Liver (tissue), 9 donors: ENCODE measurements around the gene ZNF792. TPM values are rescaled to one million over a fixed set of nuclear protein-coding genes. Genes with fewer than 3 reads are reported as not detected.

Experiments
- DNase-seq: peaks from one replicate; pipeline ENCODE4 v3.0.0-alpha.2; 2017; ENCODE audit warnings: low spot score
- H3K27ac ChIP-seq, 2 donors: one replicate each; pipeline ENCODE4 v1.7.0; 2013; ENCODE audit warnings: inconsistent platforms in 2 of 2, low read length in 2 of 2, control low read depth in 1 of 2, low read depth in 1 of 2, mild to moderate bottlenecking in 1 of 2
- H3K27me3 ChIP-seq, 4 donors: one replicate each; pipeline versions ENCODE4 v1.6.1 to v1.7.0; 2013; ENCODE audit warnings: low read length in 3 of 4, inconsistent platforms in 1 of 4, mild to moderate bottlenecking in 1 of 4, moderate library complexity in 1 of 4; ENCODE audit not compliant: control insufficient read depth in 4 of 4, insufficient read depth in 4 of 4
- H3K36me3 ChIP-seq, 4 donors: one replicate each; pipeline versions ENCODE4 v1.6.1 to v1.7.0; 2013; ENCODE audit warnings: low read length in 3 of 4, mild to moderate bottlenecking in 3 of 4, low read depth in 1 of 4, moderate library complexity in 1 of 4; ENCODE audit not compliant: control insufficient read depth in 4 of 4, insufficient read depth in 3 of 4
- H3K4me1 ChIP-seq, 4 donors: one replicate each; pipeline versions ENCODE4 v1.6.1 to v1.7.0; 2013; ENCODE audit warnings: low read length in 3 of 4, mild to moderate bottlenecking in 3 of 4, moderate library complexity in 1 of 4; ENCODE audit not compliant: control insufficient read depth in 4 of 4, insufficient read depth in 4 of 4
- H3K4me3 ChIP-seq, 3 donors: one replicate each; pipeline versions ENCODE4 v1.6.1 to v1.7.0; 2013; ENCODE audit warnings: low read length in 3 of 3, control low read depth in 1 of 3, low read depth in 1 of 3, mild to moderate bottlenecking in 1 of 3
- H3K9ac ChIP-seq, 2 donors: one replicate each; pipeline ENCODE4 v1.7.0; 2013; ENCODE audit warnings: low read length in 2 of 2, mild to moderate bottlenecking in 2 of 2, moderate library complexity in 2 of 2, control low read depth in 1 of 2, low read depth in 1 of 2
- H3K9me3 ChIP-seq, 4 donors: one replicate each; pipeline versions ENCODE4 v1.6.1 to v1.7.0; 2013; ENCODE audit warnings: low read length in 3 of 4; ENCODE audit not compliant: control insufficient read depth in 4 of 4
- CTCF ChIP-seq: fragments of 150-350 bp; IDR thresholded peaks from 2 replicates; pipeline ENCODE4 v1.5.1; 2017; ENCODE audit warnings: improper control_type of control experiment, low read depth, low read length; ENCODE audit not compliant: missing input control
- EGR1 ChIP-seq, 2 donors: IDR thresholded peaks; 2 replicates each; pipeline ENCODE4 v1.6.1; 2016 to 2018; ENCODE audit warnings: antibody characterized with exemption in 2 of 2, low read depth in 2 of 2
- FOXA1 ChIP-seq: IDR thresholded peaks from 2 replicates; pipeline ENCODE4 v1.6.1; 2016; ENCODE audit warnings: antibody characterized with exemption
- GABPA ChIP-seq, 2 donors: IDR thresholded peaks in 1 of 2; conservative IDR thresholded peaks in 1 of 2; 2 replicates each; pipeline ENCODE4 v1.6.1; 2016; ENCODE audit warnings: antibody characterized with exemption in 2 of 2, mild to moderate bottlenecking in 1 of 2, moderate library complexity in 1 of 2
- HNF4A ChIP-seq, 2 donors: conservative IDR thresholded peaks; 2 replicates each; pipeline ENCODE4 v1.6.1; 2016; ENCODE audit warnings: antibody characterized with exemption in 2 of 2, mild to moderate bottlenecking in 2 of 2
- HNF4G ChIP-seq: IDR thresholded peaks from 2 replicates; pipeline ENCODE4 v1.6.1; 2016; ENCODE audit warnings: antibody characterized with exemption
- JUND ChIP-seq, 2 donors: IDR thresholded peaks; 2 replicates each; pipeline ENCODE4 v1.6.1; 2016; ENCODE audit warnings: antibody characterized with exemption in 2 of 2
- NR2F2 ChIP-seq: IDR thresholded peaks from 2 replicates; pipeline ENCODE4 v1.6.1; 2016; ENCODE audit warnings: antibody characterized with exemption
- RAD21 ChIP-seq, 2 donors: IDR thresholded peaks; 2 replicates each; pipeline ENCODE4 v1.6.1; 2016; ENCODE audit warnings: antibody characterized with exemption in 2 of 2, mild to moderate bottlenecking in 2 of 2
- RXRA ChIP-seq, 2 donors: IDR thresholded peaks; 2 replicates each; pipeline ENCODE4 v1.6.1; 2017 to 2018; ENCODE audit warnings: antibody characterized with exemption in 2 of 2, mild to moderate bottlenecking in 1 of 2
- SP1 ChIP-seq: IDR thresholded peaks from 2 replicates; pipeline ENCODE4 v1.6.1; 2018; ENCODE audit warnings: antibody characterized with exemption, mild to moderate bottlenecking
- YY1 ChIP-seq: IDR thresholded peaks from 2 replicates; pipeline ENCODE4 v1.6.1; 2016; ENCODE audit warnings: antibody characterized with exemption, mild to moderate bottlenecking
- WGBS: extraction: QIAGEN DNeasy Blood & Tissue Kit; methylation state at CpG from one replicate; pipeline ENCODE4 v1.1.7; 2013; 5-methylcytosine and 5-hydroxymethylcytosine counted together
- polyA plus RNA-seq, 2 donors: library from polyadenylated mRNA; stranded (reverse) in 1 of 2; unstranded in 1 of 2; fragments of 200-250 nt in 1 of 2; fragments of >200 nt in 1 of 2; fragmentation: Nextera tagmentation in 1 of 2; extraction: Ambion mirVana in 1 of 2; gene quantifications; one replicate each; pipeline versions ENCODE4 v1.2.1 to v1.2.3, GENCODE V29; 2013 to 2015
- total RNA-seq, 2 donors: library from RNA; depleted of rRNA; stranded (reverse); fragments of >200 nt; gene quantifications; one replicate each; pipeline ENCODE4 v1.2.3, GENCODE V29; 2014
- TF ChIP-seq, protein P1 (sequence below): IDR thresholded peaks from 2 replicates; pipeline ENCODE4 v1.6.1; 2016; ENCODE audit warnings: antibody characterized with exemption, mild to moderate bottlenecking
- TF ChIP-seq, protein P2 (sequence below): IDR thresholded peaks from 2 replicates; pipeline ENCODE4 v1.6.1; 2016; ENCODE audit warnings: antibody characterized with exemption
- TF ChIP-seq, protein P3 (sequence below): IDR thresholded peaks from 2 replicates; pipeline ENCODE4 v1.6.1; 2016; ENCODE audit warnings: antibody characterized with exemption
- donor health status: healthy.
- donor health status: healthy.
- donor health status: healthy.
- donor health status: healthy.
- donor health status: healthy.

Gene ZNF792
- total and polyA plus RNA-seq, 4 donors, result 0.65 to 4.9 (median 3.1) TPM

DNA sequence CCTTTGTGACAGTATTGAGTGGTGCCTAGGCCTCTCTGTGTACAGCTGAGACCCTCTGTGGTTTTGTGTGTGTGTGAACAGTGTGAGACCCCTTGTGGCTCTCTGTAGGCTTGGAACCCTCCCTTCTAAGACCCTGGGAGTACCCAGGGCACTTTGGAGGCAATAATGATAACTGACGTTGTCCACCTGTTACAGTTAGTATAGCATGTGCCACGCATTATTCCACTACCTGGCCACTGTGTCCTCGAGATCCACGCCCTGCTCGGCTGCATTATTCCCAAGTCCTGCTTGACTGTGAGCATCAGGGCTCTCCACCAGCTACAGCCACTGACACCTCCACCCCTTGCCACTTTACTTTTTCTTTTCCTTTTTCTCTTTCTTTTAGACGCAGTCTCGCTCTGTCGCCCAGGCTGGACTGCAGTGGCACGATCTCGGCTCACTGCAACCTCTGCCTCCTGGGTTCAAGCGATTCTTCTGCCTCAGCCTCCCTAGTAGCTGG, 38.1 kb upstream of the ZNF792 start (continued):
- TF ChIP-seq, protein P1, sequence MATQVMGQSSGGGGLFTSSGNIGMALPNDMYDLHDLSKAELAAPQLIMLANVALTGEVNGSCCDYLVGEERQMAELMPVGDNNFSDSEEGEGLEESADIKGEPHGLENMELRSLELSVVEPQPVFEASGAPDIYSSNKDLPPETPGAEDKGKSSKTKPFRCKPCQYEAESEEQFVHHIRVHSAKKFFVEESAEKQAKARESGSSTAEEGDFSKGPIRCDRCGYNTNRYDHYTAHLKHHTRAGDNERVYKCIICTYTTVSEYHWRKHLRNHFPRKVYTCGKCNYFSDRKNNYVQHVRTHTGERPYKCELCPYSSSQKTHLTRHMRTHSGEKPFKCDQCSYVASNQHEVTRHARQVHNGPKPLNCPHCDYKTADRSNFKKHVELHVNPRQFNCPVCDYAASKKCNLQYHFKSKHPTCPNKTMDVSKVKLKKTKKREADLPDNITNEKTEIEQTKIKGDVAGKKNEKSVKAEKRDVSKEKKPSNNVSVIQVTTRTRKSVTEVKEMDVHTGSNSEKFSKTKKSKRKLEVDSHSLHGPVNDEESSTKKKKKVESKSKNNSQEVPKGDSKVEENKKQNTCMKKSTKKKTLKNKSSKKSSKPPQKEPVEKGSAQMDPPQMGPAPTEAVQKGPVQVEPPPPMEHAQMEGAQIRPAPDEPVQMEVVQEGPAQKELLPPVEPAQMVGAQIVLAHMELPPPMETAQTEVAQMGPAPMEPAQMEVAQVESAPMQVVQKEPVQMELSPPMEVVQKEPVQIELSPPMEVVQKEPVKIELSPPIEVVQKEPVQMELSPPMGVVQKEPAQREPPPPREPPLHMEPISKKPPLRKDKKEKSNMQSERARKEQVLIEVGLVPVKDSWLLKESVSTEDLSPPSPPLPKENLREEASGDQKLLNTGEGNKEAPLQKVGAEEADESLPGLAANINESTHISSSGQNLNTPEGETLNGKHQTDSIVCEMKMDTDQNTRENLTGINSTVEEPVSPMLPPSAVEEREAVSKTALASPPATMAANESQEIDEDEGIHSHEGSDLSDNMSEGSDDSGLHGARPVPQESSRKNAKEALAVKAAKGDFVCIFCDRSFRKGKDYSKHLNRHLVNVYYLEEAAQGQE, result no peak
- TF ChIP-seq, protein P2, sequence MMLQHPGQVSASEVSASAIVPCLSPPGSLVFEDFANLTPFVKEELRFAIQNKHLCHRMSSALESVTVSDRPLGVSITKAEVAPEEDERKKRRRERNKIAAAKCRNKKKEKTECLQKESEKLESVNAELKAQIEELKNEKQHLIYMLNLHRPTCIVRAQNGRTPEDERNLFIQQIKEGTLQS, result no peak
- TF ChIP-seq EGR1 (IDR thresholded peaks at IDR 0.05; ENCODE audit: low read depth in 2 of 2), result no peak
- TF ChIP-seq RXRA (IDR thresholded peaks at IDR 0.05), result no peak
- TF ChIP-seq NR2F2, result no peak

- no peaks in the 10 kb centered on the region for H3K36me3 ChIP-seq
- WGBS, result 34% methylated on average over 46 of the region's 46 CpGs
- H3K4me1 ChIP-seq, result peaks cover 0 to 31% (median 9%) of the 10 kb centered on the region in 4 donors
- H3K9ac ChIP-seq, result peak overlapping the region; percentile 35 to 42
- H3K4me3 ChIP-seq, result peak overlapping the region; percentile 15 to 76 (median 33)
- DNase-seq, result no peak
- H3K27ac ChIP-seq, result peak overlapping the region; percentile 95 to 96
- H3K9me3 ChIP-seq, result no peaks in the 10 kb centered on the region
- no peaks in the 10 kb centered on the region for H3K27me3 ChIP-seq
- TF ChIP-seq EGR1 (IDR thresholded peaks at IDR 0.05; ENCODE audit: low read depth in 2 of 2), result no peak
Observed at GRCh38 chr19:35000647-35001501, 36.8 kb upstream of the ZNF792 start.

- WGBS, result 1% methylated on average over 37 of the region's 37 CpGs
- Histone ChIP-seq H3K4me1 (peaks cover 0 to 33% (median 9%) of the 10 kb centered on the region in 4 donors), H3K4me3 (peak overlapping the region in 1 of 3 donors; percentile 76), H3K36me3 (no peaks in the 10 kb centered on the region), H3K27me3 (no peaks in the 10 kb centered on the region), H3K9ac (no peak overlapping the region), H3K9me3 (no peaks in the 10 kb centered on the region), H3K27ac (peak overlapping the region; percentile 95 to 96)
- DNase-seq, result no peak
- TF ChIP-seq, protein P3, sequence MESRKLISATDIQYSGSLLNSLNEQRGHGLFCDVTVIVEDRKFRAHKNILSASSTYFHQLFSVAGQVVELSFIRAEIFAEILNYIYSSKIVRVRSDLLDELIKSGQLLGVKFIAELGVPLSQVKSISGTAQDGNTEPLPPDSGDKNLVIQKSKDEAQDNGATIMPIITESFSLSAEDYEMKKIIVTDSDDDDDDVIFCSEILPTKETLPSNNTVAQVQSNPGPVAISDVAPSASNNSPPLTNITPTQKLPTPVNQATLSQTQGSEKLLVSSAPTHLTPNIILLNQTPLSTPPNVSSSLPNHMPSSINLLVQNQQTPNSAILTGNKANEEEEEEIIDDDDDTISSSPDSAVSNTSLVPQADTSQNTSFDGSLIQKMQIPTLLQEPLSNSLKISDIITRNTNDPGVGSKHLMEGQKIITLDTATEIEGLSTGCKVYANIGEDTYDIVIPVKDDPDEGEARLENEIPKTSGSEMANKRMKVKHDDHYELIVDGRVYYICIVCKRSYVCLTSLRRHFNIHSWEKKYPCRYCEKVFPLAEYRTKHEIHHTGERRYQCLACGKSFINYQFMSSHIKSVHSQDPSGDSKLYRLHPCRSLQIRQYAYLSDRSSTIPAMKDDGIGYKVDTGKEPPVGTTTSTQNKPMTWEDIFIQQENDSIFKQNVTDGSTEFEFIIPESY, result no peak
- no peak for TF ChIP-seq SP1
- TF ChIP-seq CTCF, result no peak
- TF ChIP-seq NR2F2, result no peak
- TF ChIP-seq RXRA (IDR thresholded peaks at IDR 0.05), result no peak
- TF ChIP-seq, protein P2, result no peak
- TF ChIP-seq JUND (IDR thresholded peaks at IDR 0.05), result no peak
- TF ChIP-seq RAD21 (IDR thresholded peaks at IDR 0.05), result no peak
- no peak for TF ChIP-seq GABPA (IDR thresholded peaks at IDR 0.05 in 1 of 2, conservative IDR thresholded peaks at IDR 0.05 in 1 of 2)
- TF ChIP-seq YY1, result no peak
- no peak for TF ChIP-seq HNF4A (conservative IDR thresholded peaks at IDR 0.05)
- TF ChIP-seq HNF4G, result no peak
- no peak for TF ChIP-seq FOXA1
- TF ChIP-seq, protein P1, result no peak
Observed at GRCh38 chr19:35000338-35000646, 36.3 kb upstream of the ZNF792 start.
